ENCODE data around the gene NAA80. TPM values are rescaled to one million over a fixed set of nuclear protein-coding genes. Genes with fewer than 3 reads are reported as not detected.

NAA80 gene
- total and polyA plus RNA-seq, 8 donors, result 3.1 to 107 (median 17.0) TPM

GRCh38 chr3:50337175-50337861, 38.1 kb upstream of the NAA80 start:
- Histone ChIP-seq H3K36me3 (peaks cover 2 to 12% (median 3%) of the 10 kb centered on the region in 4 donors), H3K27ac (peak overlapping the region; percentile 96 to 99 (median 96)), H3K9me3 (no peaks in the 10 kb centered on the region), H3K4me3 (peak overlapping the region; percentile 63 to 92 (median 68)), H3K4me1 (peaks cover 66 to 88% (median 80%) of the 10 kb centered on the region in 4 donors), H3K27me3 (no peaks in the 10 kb centered on the region)
- TF ChIP-seq EP300 (IDR thresholded peaks at IDR 0.05) (peak; percentile 10), POLR2AphosphoS5 (IDR thresholded peaks at IDR 0.05) (peak; percentile 97 to 99 (median 99)), POLR2A (IDR thresholded peaks at IDR 0.05) (peak in 2 of 4 donors; percentile 81 to 89), CTCF (IDR thresholded peaks at IDR 0.05) (no peak)
- DNase-seq, result peak; percentile 100
- WGBS, 5 donors, result 0 to 2% (median 1%) methylated on average over 29 to 79 of the region's 79 CpGs
- intact Hi-C loops (cut with DNase I; ENCODE audit: low total_unique reads), result no loop called here

DNA sequence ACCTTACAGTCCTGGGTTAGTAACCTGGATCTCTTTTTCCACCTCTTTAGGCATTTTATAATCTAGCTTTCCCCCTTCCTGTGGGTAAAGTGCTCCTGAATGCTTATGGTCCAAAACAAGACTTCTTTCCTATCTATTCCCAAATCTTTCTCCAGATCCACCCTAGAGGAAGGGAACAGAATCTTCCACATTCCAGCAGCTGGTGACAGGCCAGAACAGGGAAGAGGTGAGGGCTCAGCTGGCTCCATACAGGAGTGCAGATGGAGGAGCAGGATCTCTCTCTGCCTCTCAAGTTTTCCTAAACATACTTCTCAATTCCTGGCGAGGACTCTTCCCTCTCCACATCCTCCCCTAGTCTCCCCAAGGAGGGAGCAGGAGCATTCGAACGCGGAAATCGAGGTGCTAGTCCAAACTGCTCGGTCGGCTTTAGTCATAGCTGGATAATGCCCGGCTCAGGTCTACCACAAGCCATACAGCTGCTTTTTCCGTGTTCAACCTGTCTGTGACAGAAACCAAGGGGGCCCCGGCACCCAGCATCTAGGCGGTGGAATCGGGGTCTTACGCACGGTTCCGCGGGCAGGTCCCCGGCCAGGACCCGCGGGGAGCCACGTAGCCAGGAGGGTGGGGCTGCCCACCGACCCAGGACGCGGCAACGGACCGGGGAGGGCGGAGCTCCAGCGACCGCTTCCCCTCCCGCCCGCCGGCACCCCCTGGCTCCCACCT, 37.4 kb upstream of the NAA80 start:
- Histone ChIP-seq H3K9me3 (no peaks in the 10 kb centered on the region), H3K4me3 (peak overlapping the region; percentile 63 to 92 (median 68)), H3K36me3 (peaks cover 9 to 19% (median 10%) of the 10 kb centered on the region in 4 donors), H3K4me1 (peaks cover 65 to 88% (median 77%) of the 10 kb centered on the region in 4 donors), H3K27ac (peak overlapping the region; percentile 96 to 99 (median 96)), H3K27me3 (no peaks in the 10 kb centered on the region)
- no peak for TF ChIP-seq EP300 (IDR thresholded peaks at IDR 0.05)
- no peak for TF ChIP-seq POLR2A (IDR thresholded peaks at IDR 0.05)
- TF ChIP-seq CTCF (IDR thresholded peaks at IDR 0.05), result no peak
- TF ChIP-seq POLR2AphosphoS5 (IDR thresholded peaks at IDR 0.05), result no peak
- 0 to 2% (median 1%) methylated on average over 11 to 31 of the region's 31 CpGs for WGBS, 5 donors
- intact Hi-C loops (cut with DNase I; ENCODE audit: low total_unique reads), result no loop called here
- peak in 1 of 2 donors; percentile 44 for DNase-seq

DNA sequence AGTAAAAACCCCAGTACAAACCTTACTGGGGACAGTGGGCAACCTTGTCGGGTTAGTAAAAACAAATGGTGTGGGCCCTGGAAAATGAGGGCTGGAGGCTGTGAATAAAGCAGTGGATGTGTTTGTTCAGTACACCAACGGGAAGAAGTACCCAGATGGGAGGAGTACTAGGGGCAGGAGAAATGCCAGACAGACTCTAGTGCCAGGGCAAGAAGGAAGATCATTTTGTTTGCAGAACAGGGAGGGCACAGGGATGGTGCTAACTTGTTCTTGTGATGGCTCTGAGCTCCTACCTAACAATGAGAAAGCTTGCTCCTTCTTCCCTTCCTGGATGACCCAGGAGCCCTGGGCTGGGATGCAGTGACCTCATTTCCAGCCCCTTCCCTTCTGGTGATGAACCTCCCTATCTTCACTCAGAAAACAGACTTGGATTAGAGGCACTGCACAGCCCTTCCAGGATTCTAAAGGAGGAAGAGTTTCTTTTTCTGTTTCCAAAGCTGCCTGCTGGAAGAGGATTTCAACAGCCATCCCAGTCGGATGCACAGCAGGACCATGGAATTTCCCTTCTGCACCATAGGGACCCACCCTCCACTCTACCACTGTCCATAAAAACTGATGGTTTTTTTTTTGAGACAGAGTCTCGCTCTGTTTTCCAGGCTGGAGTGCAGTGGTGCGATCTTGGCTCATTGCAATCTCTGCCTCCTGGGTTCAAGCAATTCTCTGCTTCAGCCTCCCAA, 35.3 kb upstream of the NAA80 start:
- H3K27me3 ChIP-seq, result no peaks in the 10 kb centered on the region
- no peak overlapping the region for H3K4me3 ChIP-seq
- H3K4me1 ChIP-seq, result peaks cover 45 to 67% (median 56%) of the 10 kb centered on the region in 4 donors
- peaks cover 30 to 40% (median 31%) of the 10 kb centered on the region in 4 donors for H3K36me3 ChIP-seq
- no peaks in the 10 kb centered on the region for H3K9me3 ChIP-seq
- TF ChIP-seq EP300 (IDR thresholded peaks at IDR 0.05) (no peak), CTCF (IDR thresholded peaks at IDR 0.05) (no peak), POLR2AphosphoS5 (IDR thresholded peaks at IDR 0.05) (no peak), POLR2A (IDR thresholded peaks at IDR 0.05) (no peak)
- no peak for DNase-seq
- peak overlapping the region; percentile 42 to 99 (median 96) for H3K27ac ChIP-seq
- 53 to 60% (median 55%) methylated on average over 5 of the region's 5 CpGs for WGBS, 5 donors
- intact Hi-C loops (cut with DNase I; ENCODE audit: low total_unique reads), result no loop called here

DNA sequence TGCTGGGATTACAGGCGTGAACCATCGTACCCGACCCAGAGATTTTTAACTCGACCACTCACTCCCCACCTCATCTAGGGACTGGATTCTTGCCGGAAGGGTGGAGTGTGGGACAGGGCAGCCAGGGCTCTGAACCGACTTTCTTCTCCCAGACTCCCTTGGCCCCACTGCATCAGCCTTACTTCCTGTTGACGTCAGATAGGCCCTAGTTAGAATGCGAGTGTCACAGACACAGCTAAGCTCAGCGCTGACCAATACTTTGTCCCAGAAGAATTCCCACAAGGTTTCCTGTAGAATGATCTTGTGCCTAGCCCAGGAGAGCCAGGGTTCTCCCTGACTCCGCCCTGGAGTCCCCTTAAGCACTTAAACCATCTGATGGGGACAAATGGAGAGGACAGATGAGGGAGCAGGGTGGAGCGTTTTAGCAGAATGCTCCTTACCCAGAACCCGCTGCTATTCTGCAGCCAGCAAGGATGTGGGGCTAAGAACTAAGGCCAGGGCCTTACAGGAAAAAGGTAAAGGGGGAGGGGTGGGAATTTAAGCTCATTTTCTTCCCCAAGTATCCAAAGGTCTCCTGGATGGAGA, 34.6 kb upstream of the NAA80 start:
- Histone ChIP-seq H3K9me3 (no peaks in the 10 kb centered on the region), H3K36me3 (peaks cover 33 to 44% (median 36%) of the 10 kb centered on the region in 4 donors), H3K4me1 (peaks cover 45 to 67% (median 55%) of the 10 kb centered on the region in 4 donors), H3K27ac (peak overlapping the region; percentile 42 to 99 (median 96)), H3K27me3 (no peaks in the 10 kb centered on the region), H3K4me3 (no peak overlapping the region)
- intact Hi-C loops (cut with DNase I; ENCODE audit: low total_unique reads), result no loop called here
- WGBS, 5 donors, result 53 to 67% (median 61%) methylated on average over 8 to 12 of the region's 12 CpGs
- peak in 1 of 2 donors; percentile 79 for DNase-seq
- no peak for TF ChIP-seq POLR2A (IDR thresholded peaks at IDR 0.05)
- TF ChIP-seq CTCF (IDR thresholded peaks at IDR 0.05), result no peak
- peak in 2 of 3 donors; percentile 3 to 40 for TF ChIP-seq POLR2AphosphoS5 (IDR thresholded peaks at IDR 0.05)
- TF ChIP-seq EP300 (IDR thresholded peaks at IDR 0.05), result no peak
